NCI-H446 (cell line): ENCODE measurements around the gene CTAGE1.
"Not testable (repeated sequence)": the region's sequence is repeated elsewhere in the genome, so short reads cannot be mapped to it uniquely, and the experiment has no call there.

Source experiments
- DNase-seq, 2 experiments: peaks; one replicate each; lab custom pipeline; 2025; lab: John Stamatoyannopoulos, UW

CTAGE1 gene

GRCh38 chr18:22436136-22436535, 18.4 kb upstream of the CTAGE1 start:
- no peak for DNase-seq

DNA sequence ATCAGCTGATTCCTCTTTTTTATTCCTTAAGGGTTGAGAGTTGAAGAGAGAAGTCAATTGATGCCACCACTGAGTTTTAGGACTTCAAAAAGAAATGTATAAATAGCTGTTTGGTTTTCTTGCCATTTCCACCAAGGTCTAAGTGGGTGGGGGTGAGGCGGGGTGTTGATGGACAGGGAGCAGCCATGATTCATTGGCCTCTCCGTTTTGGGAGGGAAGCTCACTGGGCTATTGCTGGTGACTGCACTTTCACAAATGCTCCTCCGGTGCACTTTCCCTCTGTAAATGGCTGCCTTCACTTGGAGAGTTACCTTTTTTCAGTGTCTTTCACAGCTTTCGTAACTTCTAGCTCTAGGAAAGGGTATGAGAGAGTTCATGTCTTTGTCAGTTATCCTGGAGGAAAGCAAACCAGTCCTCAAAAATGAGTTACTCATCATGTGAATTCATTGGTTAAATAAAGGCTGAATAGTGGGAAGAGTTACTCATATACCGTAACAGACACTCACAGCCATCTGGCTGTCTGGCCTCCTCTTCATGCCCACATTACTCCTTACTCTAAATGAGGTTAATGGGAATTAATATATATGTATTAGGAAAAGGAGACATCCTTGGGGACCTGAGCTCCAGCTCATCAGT, 17.4 kb upstream of the CTAGE1 start:
- no peak for DNase-seq

DNA sequence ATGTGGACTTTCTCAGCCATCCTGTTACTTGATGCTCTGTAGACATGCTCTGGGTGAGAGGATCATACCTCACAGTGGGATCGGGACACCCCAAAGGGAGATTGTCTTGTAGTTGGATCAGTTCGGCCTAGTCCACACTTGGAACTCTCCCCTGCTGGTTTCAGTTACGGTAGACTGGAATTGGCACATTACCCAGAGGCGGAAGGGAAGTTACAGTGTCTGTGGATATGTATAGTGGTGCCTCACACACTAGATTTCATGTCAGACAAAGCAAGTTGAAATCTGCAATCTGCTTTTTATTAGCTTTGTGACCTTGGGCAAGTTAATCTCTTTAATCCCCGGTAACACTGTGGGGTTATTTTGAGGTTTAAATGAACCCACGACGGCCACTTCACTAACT, 16.2 kb upstream of the CTAGE1 start:
- no peak for DNase-seq

GRCh38 chr18:22432657-22433137, 15.0 kb upstream of the CTAGE1 start:
- DNase-seq = no peak

GRCh38 chr18:22429564-22429963, 11.8 kb upstream of the CTAGE1 start:
- DNase-seq = no peak

DNA sequence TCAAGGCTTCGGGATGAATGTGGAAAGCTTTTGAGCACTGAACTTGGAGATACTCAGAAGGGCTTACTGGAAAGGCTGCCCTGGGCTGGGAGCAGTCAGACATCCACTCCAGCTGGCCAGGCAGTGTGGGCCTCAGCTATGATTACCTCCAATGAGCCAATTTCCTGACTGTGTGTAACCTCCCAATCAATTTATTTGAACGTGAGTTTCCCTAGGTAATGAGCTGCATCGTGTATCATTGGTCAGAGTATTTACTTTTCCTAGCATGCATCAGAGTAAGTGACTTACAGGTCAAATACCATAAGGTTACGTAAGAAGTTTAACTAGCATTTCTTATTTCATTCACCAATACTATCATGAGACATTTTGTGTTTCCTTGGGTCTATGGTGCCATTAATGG, 11.0 kb upstream of the CTAGE1 start:
- DNase-seq = no peak

- DNase-seq = no peak
Observed at GRCh38 chr18:22427822-22428549, 10.3 kb upstream of the CTAGE1 start.

DNA sequence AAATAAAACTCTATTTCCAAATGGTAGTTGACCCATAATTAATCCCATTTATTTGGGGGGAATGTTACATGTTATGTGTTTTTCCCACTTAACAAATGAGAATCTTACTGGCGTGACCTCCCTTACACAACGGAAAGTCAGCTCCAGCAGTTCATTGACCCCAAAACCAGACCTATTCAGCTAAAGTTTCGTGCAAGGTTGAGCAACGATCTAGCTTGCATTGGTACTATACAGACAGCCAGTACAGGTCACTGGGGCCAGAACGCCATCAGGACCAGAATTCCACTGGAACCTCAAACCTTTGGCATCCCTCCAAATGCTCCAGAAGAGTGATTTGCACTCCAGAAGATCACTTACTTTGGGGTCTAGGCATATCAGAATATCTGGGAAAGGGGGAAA, 6.8 kb upstream of the CTAGE1 start:
- DNase-seq = no peak

GRCh38 chr18:22423878-22424564, 6.3 kb upstream of the CTAGE1 start:
- no peak for DNase-seq

DNA sequence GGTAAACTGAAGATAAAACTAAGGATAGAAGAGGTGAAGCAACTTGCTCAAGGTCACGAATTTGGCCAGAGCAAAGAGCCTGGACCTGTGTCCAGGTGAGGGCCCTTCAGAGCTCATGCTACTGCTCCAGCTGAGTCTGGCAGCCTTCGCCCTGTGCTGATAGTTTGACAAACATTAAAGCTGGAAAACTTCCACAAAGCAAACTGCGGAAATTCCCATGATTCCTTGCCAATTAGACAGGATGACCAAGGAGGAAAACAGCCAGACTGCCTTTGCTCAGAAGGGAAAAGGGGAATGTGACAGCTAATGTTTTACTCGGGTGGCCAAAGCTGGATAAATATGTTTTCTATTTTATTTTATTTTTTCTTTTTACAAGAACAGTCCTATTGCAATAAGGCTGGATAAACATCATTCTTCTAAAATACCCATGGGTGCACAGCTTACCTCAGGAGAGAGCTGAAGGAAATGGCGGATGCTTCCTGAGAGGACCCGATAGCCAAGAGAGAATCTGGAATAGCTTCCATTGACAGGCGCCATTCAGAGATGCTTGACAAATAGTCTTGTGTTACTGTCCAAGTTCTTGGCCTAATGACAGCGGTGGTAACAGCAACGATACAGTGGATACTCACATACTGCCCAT, 5.3 kb upstream of the CTAGE1 start:
- no peak for DNase-seq

DNA sequence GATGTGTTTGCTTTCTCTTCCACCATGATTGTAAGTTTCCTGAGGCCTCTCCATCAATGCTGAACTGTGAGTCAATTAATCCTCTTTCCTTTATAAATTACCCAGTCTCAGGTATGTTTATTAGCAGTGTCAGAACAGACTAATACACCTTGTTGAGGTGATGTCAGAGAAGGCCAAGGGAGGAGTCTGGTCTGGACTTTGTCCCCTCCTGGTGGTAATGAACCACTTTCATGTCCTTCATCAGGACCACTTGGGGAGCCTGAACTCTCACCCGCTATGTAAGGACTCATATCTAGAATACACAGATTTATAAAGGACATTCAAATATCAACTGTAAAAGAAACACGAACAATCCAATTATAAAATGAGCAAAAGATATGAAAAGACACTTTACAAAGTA, 2.9 kb upstream of the CTAGE1 start:
- no peak for DNase-seq

DNA sequence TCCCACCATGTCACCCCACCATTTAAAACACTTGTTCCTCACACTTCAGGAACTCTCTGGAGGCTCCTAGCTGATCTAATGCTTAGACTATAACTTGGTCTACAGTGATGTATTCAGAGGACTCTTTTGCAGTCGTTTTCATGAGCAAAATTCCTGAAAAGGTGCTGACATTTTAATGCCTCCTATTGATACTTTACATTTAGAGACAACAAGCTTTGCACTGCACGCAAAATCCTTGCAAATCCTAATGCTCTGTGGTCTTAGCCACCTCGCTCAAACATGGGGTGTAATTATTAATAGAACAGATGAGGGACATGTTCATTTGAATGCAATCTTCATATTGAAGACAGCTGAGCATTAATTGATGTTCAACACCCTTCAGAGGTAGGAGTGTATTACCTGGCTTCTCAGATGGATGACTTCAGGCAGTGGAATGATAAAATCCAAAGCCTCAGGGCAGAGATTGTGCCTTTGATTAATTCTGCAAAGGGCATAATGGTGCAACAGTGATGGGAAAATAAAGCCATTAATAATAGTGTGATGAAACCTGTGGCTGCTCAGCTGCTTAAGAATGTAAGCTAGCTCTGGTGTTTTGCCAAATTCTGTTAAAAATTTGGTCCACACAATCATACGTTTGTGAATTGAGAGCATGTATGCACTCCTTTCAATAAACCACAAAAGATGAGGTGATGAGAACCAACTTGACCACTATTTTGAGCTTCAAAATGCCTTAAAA, 5.4 kb downstream of the CTAGE1 start:
- DNase-seq = no peak

- no peak for DNase-seq
Observed at GRCh38 chr18:22411446-22411845, 6.3 kb downstream of the CTAGE1 start.

GRCh38 chr18:22410126-22410525, 7.6 kb downstream of the CTAGE1 start:
- no peak for DNase-seq

DNA sequence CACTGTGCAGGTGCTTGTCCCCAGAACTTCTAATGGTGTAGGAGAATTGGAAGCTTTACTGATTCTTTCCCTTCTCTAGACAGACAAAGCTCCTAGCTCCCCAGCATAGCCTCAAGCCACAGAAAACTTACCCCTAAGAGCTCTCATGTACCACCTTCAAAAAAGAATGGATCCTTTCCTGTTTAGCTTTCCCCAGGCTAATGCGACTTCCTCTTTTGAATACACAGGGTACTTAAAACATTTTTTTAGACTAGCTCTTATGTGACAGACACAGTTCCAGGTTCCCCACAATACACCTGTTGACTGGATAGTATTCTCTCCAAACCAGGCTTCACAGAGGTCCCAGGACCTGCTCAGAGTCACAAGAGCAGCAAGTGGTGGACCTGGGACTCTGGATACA, 8.3 kb downstream of the CTAGE1 start:
- DNase-seq = no peak

DNA sequence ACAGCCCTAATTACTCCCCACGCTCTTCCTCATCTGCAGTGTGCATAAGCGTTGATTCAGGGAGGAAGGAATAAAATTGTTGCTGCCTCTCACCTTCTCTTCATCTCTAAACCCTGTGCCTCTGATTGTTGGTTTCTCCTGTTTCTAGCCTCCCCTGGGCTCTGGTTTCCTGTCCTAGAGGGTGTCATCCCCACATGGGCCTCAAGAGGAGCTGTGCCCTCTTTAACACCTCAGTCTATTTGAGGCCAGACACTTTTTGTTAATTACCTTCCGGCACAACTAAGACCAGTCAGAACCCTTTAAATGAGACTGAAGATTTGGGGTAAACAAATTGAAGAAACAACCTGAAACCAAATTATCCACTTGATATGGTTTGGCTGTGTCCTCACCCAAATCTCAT, 9.7 kb downstream of the CTAGE1 start:
- no peak for DNase-seq

GRCh38 chr18:22405142-22405541, 12.6 kb downstream of the CTAGE1 start:
- no peak for DNase-seq

- no peak for DNase-seq
Observed at GRCh38 chr18:22403950-22404349, 13.8 kb downstream of the CTAGE1 start.

GRCh38 chr18:22399949-22400348, 17.8 kb downstream of the CTAGE1 start:
- DNase-seq = no peak

GRCh38 chr18:22398464-22398863, 19.3 kb downstream of the CTAGE1 start:
- DNase-seq = no peak

- DNase-seq = no peak
Observed at GRCh38 chr18:22394428-22394827, 23.3 kb downstream of the CTAGE1 start.

DNA sequence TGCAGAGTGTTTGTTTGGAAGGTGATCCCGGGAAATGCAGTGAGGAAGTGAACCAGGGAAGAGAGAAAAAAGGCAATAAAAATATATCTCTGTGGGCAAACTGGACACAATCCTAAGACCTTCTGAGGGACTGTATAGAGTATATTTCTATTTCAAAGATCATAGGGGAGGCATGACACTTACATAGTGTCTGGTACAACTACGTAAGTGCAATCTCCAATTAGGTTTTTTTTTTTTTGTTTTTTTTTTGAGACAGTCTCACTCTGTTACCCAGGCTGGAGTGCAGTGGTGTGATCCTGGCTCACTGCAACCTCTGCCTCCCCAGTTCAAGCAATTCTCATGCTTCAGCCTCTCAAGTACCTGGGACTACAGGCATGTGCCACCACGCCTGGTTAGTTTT, 24.6 kb downstream of the CTAGE1 start:
- not testable (repeated sequence) for DNase-seq
